Neural cell (in vitro differentiated cells): ENCODE results near the gene RSU1. TPM values are rescaled to one million over a fixed set of nuclear protein-coding genes. Genes with fewer than 3 reads are reported as not detected.

Source experiments
- H2AFZ ChIP-seq: fragments of 200-600, 300-800 bp; sonication (generic), shearing (Covaris generic); 2 replicates; pipeline ENCODE4 v1.6.0; 2014; ENCODE audit warnings: low read depth, mild to moderate bottlenecking, antibody characterized with exemption, low read length, moderate library complexity
- H3F3A ChIP-seq: fragments of 200-600 bp; shearing (Covaris generic); 2 replicates; pipeline ENCODE4 v1.6.1; 2016; ENCODE audit warnings: mild to moderate bottlenecking, moderate library complexity, mixed read lengths, antibody characterized with exemption, low read length; ENCODE audit not compliant: insufficient read depth, poor library complexity, severe bottlenecking
- H3K27ac ChIP-seq: fragments of 200-600, 300-800 bp; sonication (generic), shearing (Covaris generic); 2 replicates; pipeline ENCODE4 v1.5.1; 2014; ENCODE audit warnings: mild to moderate bottlenecking, low read length, moderate library complexity
- H3K27me3 ChIP-seq: fragments of 300-800, 200-600 bp; sonication (generic), shearing (Covaris generic); 2 replicates; pipeline ENCODE4 v1.6.0; 2014; ENCODE audit warnings: mild to moderate bottlenecking, low read depth, low read length, moderate library complexity; ENCODE audit not compliant: insufficient read depth
- H3K36me3 ChIP-seq: fragments of 300-800, 200-600 bp; sonication (generic), shearing (Covaris generic); 2 replicates; pipeline ENCODE4 v1.5.1; 2014; ENCODE audit warnings: mild to moderate bottlenecking, antibody characterized with exemption, low read length, moderate library complexity; ENCODE audit not compliant: insufficient read depth
- H3K4me2 ChIP-seq: fragments of 300-800, 200-600 bp; sonication (generic), shearing (Covaris generic); 2 replicates; pipeline ENCODE4 v1.6.0; 2014; ENCODE audit warnings: mild to moderate bottlenecking, low read length
- H3K4me3 ChIP-seq: fragments of 300-800, 200-600 bp; sonication (generic), shearing (Covaris generic); 2 replicates; pipeline ENCODE4 v1.5.1; 2014; ENCODE audit warnings: mild to moderate bottlenecking, low read length, moderate library complexity
- H3K79me2 ChIP-seq: fragments of 200-600 bp; shearing (Covaris generic); replicated peaks from 2 replicates; pipeline ENCODE4 v1.6.0; 2014; ENCODE audit warnings: mild to moderate bottlenecking, low read length, moderate library complexity; ENCODE audit not compliant: insufficient read depth
- H3K9ac ChIP-seq: fragments of 300-800, 200-600 bp; sonication (generic), shearing (Covaris generic); 2 replicates; pipeline ENCODE4 v1.6.1; 2016; ENCODE audit warnings: mild to moderate bottlenecking, low read length, mixed read lengths
- H3K9me2 ChIP-seq: fragments of 200-600 bp; shearing (Covaris generic); 2 replicates; pipeline ENCODE4 v1.6.1; 2016; ENCODE audit warnings: mild to moderate bottlenecking, low read length, mixed read lengths; ENCODE audit not compliant: insufficient read depth
- H3K9me3 ChIP-seq: fragments of 200-600, 300-800 bp; sonication (generic), shearing (Covaris generic); 2 replicates; pipeline ENCODE4 v1.6.1; 2016; ENCODE audit warnings: mild to moderate bottlenecking, mixed run types, low read length, moderate library complexity, mixed read lengths
- H4K20me1 ChIP-seq: fragments of 200-600 bp; shearing (Covaris generic); 2 replicates; pipeline ENCODE4 v1.6.1; 2016; ENCODE audit warnings: mild to moderate bottlenecking, mixed run types; ENCODE audit not compliant: insufficient read depth
- CTCF ChIP-seq: fragments of 450-650 bp; IDR thresholded peaks from 2 replicates; pipeline ENCODE4 v1.5.1; 2014; ENCODE audit warnings: antibody characterized with exemption, mild to moderate bottlenecking, moderate library complexity; ENCODE audit not compliant: poor library complexity, severe bottlenecking
- EP300 ChIP-seq: fragments of 450-650 bp; conservative IDR thresholded peaks from 2 replicates; pipeline ENCODE4 v1.6.1; 2014; ENCODE audit warnings: antibody characterized with exemption, mild to moderate bottlenecking, moderate library complexity; ENCODE audit not compliant: poor library complexity, severe bottlenecking
- EZH2 ChIP-seq: fragments of 200-600, 300-800 bp; shearing (Covaris generic), sonication (generic); IDR thresholded peaks from 2 replicates; pipeline ENCODE4 v1.6.1; 2014; ENCODE audit warnings: antibody characterized with exemption, low read length, borderline replicate concordance, mild to moderate bottlenecking; ENCODE audit not compliant: insufficient read depth, poor library complexity, severe bottlenecking
- MXI1 ChIP-seq: fragments of 450-650 bp; conservative IDR thresholded peaks from 2 replicates; pipeline ENCODE4 v1.6.1; 2014; ENCODE audit warnings: antibody characterized with exemption, mild to moderate bottlenecking; ENCODE audit not compliant: poor library complexity, severe bottlenecking
- POLR2AphosphoS5 ChIP-seq: IDR thresholded peaks from 2 replicates; pipeline ENCODE4 v1.6.1; 2012
- RAD21 ChIP-seq: fragments of 450-650 bp; conservative IDR thresholded peaks from 2 replicates; pipeline ENCODE4 v1.6.1; 2014; ENCODE audit warnings: antibody characterized with exemption, mild to moderate bottlenecking, moderate library complexity
- SMC3 ChIP-seq: fragments of 450-650 bp; conservative IDR thresholded peaks from 2 replicates; pipeline ENCODE4 v1.6.1; 2014; ENCODE audit warnings: antibody characterized with exemption, mild to moderate bottlenecking, moderate library complexity; ENCODE audit not compliant: poor library complexity
- TAF1 ChIP-seq: IDR thresholded peaks from 2 replicates; pipeline ENCODE4 v1.6.1; 2012; ENCODE audit warnings: low read depth
- polyA plus RNA-seq: library from polyadenylated mRNA; depleted of rRNA; stranded (reverse); fragments of >200 nt; gene quantifications from 2 replicates; pipeline ENCODE4 v1.2.3, GENCODE V29; 2014
- TF ChIP-seq, protein P1 (sequence below): IDR thresholded peaks from 2 replicates; pipeline ENCODE4 v1.6.1; 2012; ENCODE audit warnings: borderline replicate concordance

RSU1 gene
- polyA plus RNA-seq, 1 donor from 2014 or later = 18.7 TPM

DNA sequence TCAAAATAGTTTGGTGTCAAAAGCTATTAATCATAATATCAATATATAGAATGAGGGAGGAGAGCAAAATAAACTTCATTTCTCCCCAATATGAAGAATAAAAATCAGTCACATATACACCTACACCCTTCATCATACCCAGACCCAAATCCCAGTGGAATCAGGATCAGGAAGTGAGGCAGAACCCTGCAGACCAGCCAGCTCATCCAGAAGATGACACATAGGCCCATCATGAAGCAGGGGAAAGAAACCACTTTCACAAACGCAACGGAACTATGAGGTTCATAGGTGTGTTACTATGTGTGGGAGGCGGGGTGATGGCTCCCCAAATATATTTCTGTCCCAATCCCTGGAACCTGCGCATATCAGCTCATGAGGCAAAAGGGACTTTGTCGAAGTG is 89.0 kb downstream of the RSU1 start:
- no peaks in the 10 kb centered on the region for H3K27me3 ChIP-seq
- no peak overlapping the region for H3K4me3 ChIP-seq
- no peaks in the 10 kb centered on the region for H3F3A ChIP-seq
- no peaks in the 10 kb centered on the region for H3K36me3 ChIP-seq
- no peak overlapping the region for H3K9ac ChIP-seq
- no peak overlapping the region for H2AFZ ChIP-seq
- no peak overlapping the region for H3K4me2 ChIP-seq
- H4K20me1 ChIP-seq = no peaks in the 10 kb centered on the region
- TF ChIP-seq SMC3 = no peak
- TF ChIP-seq, protein P1, sequence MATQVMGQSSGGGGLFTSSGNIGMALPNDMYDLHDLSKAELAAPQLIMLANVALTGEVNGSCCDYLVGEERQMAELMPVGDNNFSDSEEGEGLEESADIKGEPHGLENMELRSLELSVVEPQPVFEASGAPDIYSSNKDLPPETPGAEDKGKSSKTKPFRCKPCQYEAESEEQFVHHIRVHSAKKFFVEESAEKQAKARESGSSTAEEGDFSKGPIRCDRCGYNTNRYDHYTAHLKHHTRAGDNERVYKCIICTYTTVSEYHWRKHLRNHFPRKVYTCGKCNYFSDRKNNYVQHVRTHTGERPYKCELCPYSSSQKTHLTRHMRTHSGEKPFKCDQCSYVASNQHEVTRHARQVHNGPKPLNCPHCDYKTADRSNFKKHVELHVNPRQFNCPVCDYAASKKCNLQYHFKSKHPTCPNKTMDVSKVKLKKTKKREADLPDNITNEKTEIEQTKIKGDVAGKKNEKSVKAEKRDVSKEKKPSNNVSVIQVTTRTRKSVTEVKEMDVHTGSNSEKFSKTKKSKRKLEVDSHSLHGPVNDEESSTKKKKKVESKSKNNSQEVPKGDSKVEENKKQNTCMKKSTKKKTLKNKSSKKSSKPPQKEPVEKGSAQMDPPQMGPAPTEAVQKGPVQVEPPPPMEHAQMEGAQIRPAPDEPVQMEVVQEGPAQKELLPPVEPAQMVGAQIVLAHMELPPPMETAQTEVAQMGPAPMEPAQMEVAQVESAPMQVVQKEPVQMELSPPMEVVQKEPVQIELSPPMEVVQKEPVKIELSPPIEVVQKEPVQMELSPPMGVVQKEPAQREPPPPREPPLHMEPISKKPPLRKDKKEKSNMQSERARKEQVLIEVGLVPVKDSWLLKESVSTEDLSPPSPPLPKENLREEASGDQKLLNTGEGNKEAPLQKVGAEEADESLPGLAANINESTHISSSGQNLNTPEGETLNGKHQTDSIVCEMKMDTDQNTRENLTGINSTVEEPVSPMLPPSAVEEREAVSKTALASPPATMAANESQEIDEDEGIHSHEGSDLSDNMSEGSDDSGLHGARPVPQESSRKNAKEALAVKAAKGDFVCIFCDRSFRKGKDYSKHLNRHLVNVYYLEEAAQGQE = no peak
- no peak for TF ChIP-seq EP300
- TF ChIP-seq MXI1 = no peak
- TF ChIP-seq EZH2 = no peak
- no peak for TF ChIP-seq TAF1
- TF ChIP-seq CTCF = no peak
- TF ChIP-seq RAD21 = no peak
- no peaks in the 10 kb centered on the region for H3K79me2 ChIP-seq
- no peaks in the 10 kb centered on the region for H3K9me3 ChIP-seq
- no peak overlapping the region for H3K27ac ChIP-seq
- no peaks in the 10 kb centered on the region for H3K9me2 ChIP-seq

DNA sequence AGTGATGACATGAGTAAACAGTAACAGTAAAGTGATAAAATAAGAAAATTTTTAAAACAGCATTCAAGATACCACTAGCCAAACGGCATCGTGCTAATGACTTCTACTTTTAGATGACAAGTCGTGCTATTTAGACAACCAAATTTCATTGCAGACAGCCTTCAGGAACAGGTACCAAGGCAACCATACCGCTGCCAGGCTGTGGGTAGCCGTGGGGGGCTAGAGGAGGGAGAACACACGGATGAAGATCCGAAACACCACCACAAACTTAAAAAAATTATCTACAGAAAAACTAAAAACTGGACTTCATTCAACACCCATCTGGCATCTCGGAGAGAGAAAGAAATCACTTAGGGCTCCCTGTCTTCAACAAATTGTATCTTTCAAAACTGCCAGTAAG is 89.6 kb downstream of the RSU1 start:
- no peaks in the 10 kb centered on the region for H4K20me1 ChIP-seq
- no peaks in the 10 kb centered on the region for H3F3A ChIP-seq
- no peak overlapping the region for H2AFZ ChIP-seq
- no peak overlapping the region for H3K4me3 ChIP-seq
- no peak overlapping the region for H3K9ac ChIP-seq
- no peak overlapping the region for H3K27ac ChIP-seq
- no peaks in the 10 kb centered on the region for H3K27me3 ChIP-seq
- no peak overlapping the region for H3K4me2 ChIP-seq
- H3K79me2 ChIP-seq = no peaks in the 10 kb centered on the region
- no peaks in the 10 kb centered on the region for H3K9me2 ChIP-seq
- H3K9me3 ChIP-seq = no peaks in the 10 kb centered on the region
- no peak for TF ChIP-seq SMC3
- TF ChIP-seq, protein P1 = no peak
- no peak for TF ChIP-seq RAD21
- TF ChIP-seq POLR2AphosphoS5 = no peak
- no peak for TF ChIP-seq CTCF
- TF ChIP-seq EP300 = no peak
- TF ChIP-seq EZH2 = no peak
- no peak for TF ChIP-seq MXI1
- TF ChIP-seq TAF1 = no peak
- no peaks in the 10 kb centered on the region for H3K36me3 ChIP-seq
